A673 (cell line): ENCODE data around the gene GUCA2A.

Source experiments
- CTCF ChIP-seq: fragments of 300-800, 200-600 bp; sonication (generic); conservative IDR thresholded peaks from 2 replicates; pipeline ENCODE4 v1.5.1; 2017; ENCODE audit warnings: low read depth, mild to moderate bottlenecking, antibody characterized with exemption, low read length, moderate library complexity, mixed read lengths
- EZH2 ChIP-seq: fragments of 200-600 bp; sonication (generic); IDR thresholded peaks from 2 replicates; pipeline ENCODE4 v1.6.1; 2017; ENCODE audit warnings: borderline replicate concordance, low read depth, mild to moderate bottlenecking, mixed read lengths, antibody characterized with exemption, low read length; ENCODE audit not compliant: poor library complexity, severe bottlenecking

DNA sequence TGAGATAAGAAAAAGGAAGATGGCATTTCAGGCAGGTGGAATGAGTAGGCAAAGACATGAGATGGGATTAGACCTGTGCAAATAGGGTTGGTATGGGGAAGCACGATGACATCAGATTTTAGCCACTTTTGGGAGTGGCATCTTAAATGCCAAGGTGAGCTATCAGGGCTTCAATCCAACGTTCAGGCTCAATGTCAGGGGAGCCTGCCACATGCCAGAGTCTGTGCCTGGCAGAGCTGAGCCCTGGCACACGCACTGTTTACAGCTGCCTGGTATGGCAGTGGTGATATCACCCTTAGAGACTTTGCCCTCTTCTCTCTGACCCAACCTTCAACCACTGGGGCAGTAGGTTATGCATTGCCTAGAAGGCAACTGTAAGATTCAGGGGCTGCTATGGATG lies 12.4 kb downstream of the GUCA2A start:
- TF ChIP-seq CTCF (no peak), EZH2 (no peak)
